SK-N-DZ (cell line): ENCODE data around the gene NTN5. TPM values are rescaled to one million over a fixed set of nuclear protein-coding genes. Genes with fewer than 3 reads are reported as not detected.
"Not testable (repeated sequence)": the region's sequence is repeated elsewhere in the genome, so short reads cannot be mapped to it uniquely, and the experiment has no call there.

Experiments used
- DNase-seq: peaks from one replicate; pipeline ENCODE4 v3.0.0-alpha.2; 2015; ENCODE audit warnings: low spot score
- polyA plus RNA-seq, 2 experiments: library from polyadenylated mRNA; depleted of rRNA; stranded (reverse); fragments of >200 nt; gene quantifications; 2 replicates each; pipeline ENCODE4 v1.2.3, GENCODE V29; 2014

The NTN5 gene
- 0.05 TPM in 1 of 2 replicates, not detected in the other for polyA plus RNA-seq (2014; cell fraction: cytosol; rRNA removed)
- polyA plus RNA-seq (2014; cell fraction: nucleus; rRNA removed) = 3.8 TPM in 1 of 2 replicates, not detected in the other

- DNase-seq = no peak
Measured at GRCh38 chr19:48672994-48673393, at the start of gene NTN5. NTN5 (minus strand) TSS chr19:48673017; CDS start chr19:48670986, 2,031 bp downstream.

GRCh38 chr19:48722196-48722708, 49.4 kb upstream of the NTN5 start:
- no peak for DNase-seq

GRCh38 chr19:48720613-48721296, 47.9 kb upstream of the NTN5 start:
- DNase-seq = peak; percentile 96

GRCh38 chr19:48720251-48720612, 47.4 kb upstream of the NTN5 start:
- DNase-seq = no peak

GRCh38 chr19:48719263-48720171, 46.7 kb upstream of the NTN5 start, which contains the start of gene MAMSTR:
MAMSTR (minus strand) TSS chr19:48719725; CDS start chr19:48719031, 694 bp downstream.
- no peak for DNase-seq

GRCh38 chr19:48718711-48719231, 46.0 kb upstream of the NTN5 start:
- no peak for DNase-seq

GRCh38 chr19:48718106-48718505, 45.3 kb upstream of the NTN5 start:
- DNase-seq = not testable (repeated sequence)

GRCh38 chr19:48716562-48717291, 43.9 kb upstream of the NTN5 start:
- peak; percentile 78 for DNase-seq

GRCh38 chr19:48715681-48716171, 42.9 kb upstream of the NTN5 start:
- DNase-seq = no peak

GRCh38 chr19:48714759-48715675, 42.2 kb upstream of the NTN5 start:
- DNase-seq = no peak

- peak; percentile 97 for DNase-seq
Measured at GRCh38 chr19:48713864-48714755, 41.3 kb upstream of the NTN5 start.

GRCh38 chr19:48713041-48713863, 40.4 kb upstream of the NTN5 start:
- peak; percentile 40 for DNase-seq

GRCh38 chr19:48711106-48711662, 38.4 kb upstream of the NTN5 start:
- DNase-seq = no peak

- no peak for DNase-seq
Measured at GRCh38 chr19:48708471-48708870, 35.7 kb upstream of the NTN5 start.

- no peak for DNase-seq
Measured at GRCh38 chr19:48705431-48705830, 32.6 kb upstream of the NTN5 start.

GRCh38 chr19:48703316-48703715, 30.5 kb upstream of the NTN5 start:
- no peak for DNase-seq

GRCh38 chr19:48702701-48703100, 29.9 kb upstream of the NTN5 start:
- no peak for DNase-seq

GRCh38 chr19:48698046-48698445, 25.2 kb upstream of the NTN5 start:
- no peak for DNase-seq
